Measurements from ENCODE around the gene CHMP2A.

CHMP2A gene

GRCh38 chr19:58559275-58560006 is 4.5 kb upstream of the CHMP2A start:
- in situ Hi-C loops (cut with HindIII; ENCODE audit: low pct_ligation_motif_present, low sequenced_read_pairs): no loop called here
- Histone ChIP-seq H3K27me3 (replicated peaks) (no peaks in the 10 kb centered on the region), H3K27ac (peak overlapping the region; percentile 94), H3K36me3 (replicated peaks) (peaks cover 15% of the 10 kb centered on the region), H3K4me3 (ENCODE audit: low read depth, low read length) (peak overlapping the region; percentile 92)
- TF ChIP-seq CTCF (IDR thresholded peaks at IDR 0.05; ENCODE audit: low read depth, low read length, missing control alignments): no peak
- peak; percentile 85 for DNase-seq

- Histone ChIP-seq H3K27me3 (replicated peaks) (no peaks in the 10 kb centered on the region), H3K36me3 (replicated peaks) (peaks cover 15% of the 10 kb centered on the region), H3K4me3 (ENCODE audit: low read depth, low read length) (peak overlapping the region; percentile 92), H3K27ac (peak overlapping the region; percentile 94)
- in situ Hi-C loops (cut with HindIII; ENCODE audit: low pct_ligation_motif_present, low sequenced_read_pairs): no loop called here
- peak; percentile 98 for DNase-seq
- TF ChIP-seq CTCF (IDR thresholded peaks at IDR 0.05; ENCODE audit: low read depth, low read length, missing control alignments): no peak
Measured at GRCh38 chr19:58558623-58559274, 3.8 kb upstream of the CHMP2A start.

GRCh38 chr19:58558066-58558622 is 3.2 kb upstream of the CHMP2A start, which contains the start of gene UBE2M:
UBE2M (minus strand) TSS chr19:58558611; CDS start chr19:58558381, 230 bp downstream.
- TF ChIP-seq CTCF (IDR thresholded peaks at IDR 0.05; ENCODE audit: low read depth, low read length, missing control alignments): no peak
- peak within 1 kb of the TSS; percentile 92 for H3K4me3 ChIP-seq (ENCODE audit: low read depth, low read length)
- no peak for DNase-seq
- peaks cover 15% of the 10 kb centered on the region for H3K36me3 ChIP-seq (replicated peaks)
- H3K27me3 ChIP-seq (replicated peaks): no peaks in the 10 kb centered on the region
- in situ Hi-C loops (cut with HindIII; ENCODE audit: low pct_ligation_motif_present, low sequenced_read_pairs): no loop called here
- peak within 1 kb of the TSS; percentile 94 for H3K27ac ChIP-seq

GRCh38 chr19:58557221-58558065 is 2.5 kb upstream of the CHMP2A start:
- no peak for TF ChIP-seq CTCF (IDR thresholded peaks at IDR 0.05; ENCODE audit: low read depth, low read length, missing control alignments)
- no peak for DNase-seq
- peak overlapping the region; percentile 55 for H3K27ac ChIP-seq
- H3K27me3 ChIP-seq (replicated peaks): no peaks in the 10 kb centered on the region
- peaks cover 21% of the 10 kb centered on the region for H3K36me3 ChIP-seq (replicated peaks)
- in situ Hi-C loops (cut with HindIII; ENCODE audit: low pct_ligation_motif_present, low sequenced_read_pairs): no loop called here
- peak overlapping the region; percentile 92 for H3K4me3 ChIP-seq (ENCODE audit: low read depth, low read length)

GRCh38 chr19:58556622-58557220 is 1.8 kb upstream of the CHMP2A start:
- Histone ChIP-seq H3K4me3 (ENCODE audit: low read depth, low read length) (peak overlapping the region; percentile 92), H3K36me3 (replicated peaks) (peaks cover 28% of the 10 kb centered on the region), H3K27ac (no peak overlapping the region), H3K27me3 (replicated peaks) (no peaks in the 10 kb centered on the region)
- TF ChIP-seq CTCF (IDR thresholded peaks at IDR 0.05; ENCODE audit: low read depth, low read length, missing control alignments): no peak
- DNase-seq: no peak
- in situ Hi-C loops (cut with HindIII; ENCODE audit: low pct_ligation_motif_present, low sequenced_read_pairs): no loop called here

Data from brain microvascular endothelial cell (primary cell).